CD4-positive, alpha-beta T cell treated with Interleukin-6 at 100 ng/mL for 8 hours (primary cell): ENCODE results near the gene NEK6.

Experiments
- DNase-seq: peaks from one replicate; pipeline ENCODE4 v3.0.0-alpha.2; 2020; ENCODE audit warnings: mixed read lengths, low spot score

Gene NEK6

GRCh38 chr9:124355039-124355940, 97.5 kb downstream of the NEK6 start:
- no peak for DNase-seq

GRCh38 chr9:124355941-124356744, 98.4 kb downstream of the NEK6 start:
- DNase-seq = no peak

GRCh38 chr9:124356745-124357390, 99.1 kb downstream of the NEK6 start:
- no peak for DNase-seq

- DNase-seq = no peak
Measured at GRCh38 chr9:124357721-124358361, 100.1 kb downstream of the NEK6 start.

- DNase-seq = no peak
Measured at GRCh38 chr9:124358631-124359030, 100.9 kb downstream of the NEK6 start.

DNA sequence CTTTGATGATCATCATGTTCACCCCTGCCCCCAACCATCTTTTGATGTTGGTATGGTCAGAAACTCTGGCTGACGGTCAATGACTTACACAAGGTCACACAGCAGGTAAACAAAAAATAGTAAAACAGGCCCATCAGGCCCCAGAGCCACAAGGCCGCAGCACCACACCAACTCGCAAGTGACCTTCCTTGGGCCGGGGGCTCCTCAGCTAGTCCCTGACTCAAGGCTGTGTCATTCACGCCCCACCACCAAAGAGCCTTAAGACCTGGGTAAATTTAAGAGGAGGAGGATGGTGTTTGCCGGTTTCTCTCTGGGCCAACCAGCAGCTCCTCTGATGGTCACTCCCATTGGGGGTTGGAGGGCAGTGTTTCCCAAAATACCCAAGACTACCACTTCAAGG, 101.7 kb downstream of the NEK6 start:
- no peak for DNase-seq

GRCh38 chr9:124359855-124360678, 102.3 kb downstream of the NEK6 start:
- no peak for DNase-seq

- DNase-seq = no peak
Measured at GRCh38 chr9:124361128-124361527, 103.4 kb downstream of the NEK6 start.

GRCh38 chr9:124363326-124364096, 105.8 kb downstream of the NEK6 start:
- no peak for DNase-seq

DNA sequence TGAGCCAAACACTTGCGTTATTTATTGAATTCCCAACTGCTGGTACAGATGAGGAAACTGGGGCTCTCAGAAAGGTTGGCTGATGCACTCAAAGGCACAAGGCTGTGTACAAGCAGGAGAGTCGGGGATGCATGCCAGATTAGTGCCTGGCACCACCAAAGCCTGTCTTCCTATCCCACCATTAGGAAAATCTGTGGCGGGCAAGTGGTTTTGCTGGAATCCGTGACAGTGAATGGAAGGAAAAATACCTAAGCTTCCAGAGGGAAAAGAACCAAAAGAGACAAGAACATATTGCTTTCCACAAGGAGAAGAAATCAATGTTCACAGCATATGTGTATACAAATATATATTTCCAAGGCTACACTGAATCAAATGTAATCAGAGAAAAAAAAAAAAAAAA, 106.4 kb downstream of the NEK6 start:
- no peak for DNase-seq

GRCh38 chr9:124365036-124365435, 107.3 kb downstream of the NEK6 start:
- DNase-seq = no peak

DNA sequence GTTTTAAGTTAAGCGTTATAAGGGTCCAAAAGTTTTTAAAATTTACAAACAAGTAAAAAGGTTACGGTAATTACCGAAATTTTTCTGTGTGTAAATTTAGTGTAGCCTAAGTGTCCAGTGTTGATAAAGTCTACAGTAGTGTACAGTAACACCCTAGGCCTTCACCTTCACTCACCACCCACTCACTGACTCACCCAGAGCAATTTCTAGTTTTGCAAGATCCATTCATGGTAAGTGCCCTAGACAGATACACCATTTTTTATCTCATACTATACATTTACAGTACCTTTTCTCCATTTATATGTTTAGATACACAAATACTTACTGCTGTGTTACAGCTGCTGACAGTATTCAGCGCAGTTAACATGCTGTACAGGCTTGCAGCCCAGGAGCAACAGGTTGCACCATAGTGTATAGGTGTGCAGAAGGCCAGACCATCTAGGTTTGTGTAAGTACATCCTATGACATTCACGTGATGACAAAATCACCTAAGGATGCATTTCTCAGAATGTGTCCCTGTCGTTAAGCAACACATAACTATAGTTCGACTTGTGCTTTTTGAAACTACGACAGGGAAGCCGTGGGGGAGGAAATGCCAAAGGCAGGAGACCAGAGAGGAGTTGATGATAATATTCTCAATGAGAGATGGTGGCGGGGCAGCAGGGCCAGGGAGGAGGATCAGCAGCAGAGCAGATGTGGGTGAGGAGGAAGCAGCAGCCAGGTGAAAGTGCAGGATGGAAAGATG, 108.9 kb downstream of the NEK6 start:
- no peak for DNase-seq

DNA sequence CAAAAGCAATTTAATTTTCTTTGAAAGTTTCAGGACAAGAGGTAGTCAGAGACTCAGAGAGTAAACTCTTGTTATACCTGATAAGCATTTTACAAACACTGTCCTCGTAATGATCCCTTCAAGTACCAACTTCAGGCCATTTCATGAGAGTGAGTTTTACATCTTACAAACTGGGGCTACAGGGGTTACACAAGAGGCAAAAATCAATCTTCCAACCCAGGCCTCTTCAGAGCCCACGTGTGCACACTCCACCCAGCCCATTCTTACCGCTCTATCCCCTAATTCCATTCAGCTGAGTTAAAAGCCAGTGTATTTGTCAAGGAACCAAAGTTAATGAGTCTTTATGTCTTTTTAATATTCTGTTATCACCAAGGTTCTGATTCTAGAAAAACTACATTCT, 110.9 kb downstream of the NEK6 start:
- DNase-seq = no peak

DNA sequence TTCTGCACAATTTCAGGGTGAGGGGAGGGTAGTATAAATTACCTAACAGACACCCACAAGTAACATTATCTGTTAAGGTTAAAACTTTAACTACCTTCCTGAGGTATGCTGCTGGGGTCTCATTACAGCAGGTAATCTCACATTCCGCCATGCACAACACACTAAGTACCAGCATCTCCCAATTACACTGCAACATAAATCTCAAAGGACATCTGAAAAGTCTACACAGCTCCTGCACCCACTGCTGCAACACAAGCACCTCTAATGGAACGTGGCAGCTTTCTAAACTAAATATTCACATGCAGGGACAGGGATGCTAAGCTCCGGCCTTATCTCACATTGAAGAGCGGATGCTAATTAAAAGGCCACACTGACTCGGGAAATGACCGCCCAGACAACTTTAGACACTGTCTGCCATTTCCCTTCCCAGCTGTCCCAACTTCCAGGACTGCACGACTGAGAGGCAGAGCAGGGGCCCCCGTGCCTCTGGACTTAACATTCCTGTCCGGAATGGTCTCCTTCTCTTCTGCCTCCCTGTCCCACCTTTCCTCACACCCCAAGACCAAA, 111.6 kb downstream of the NEK6 start:
- no peak for DNase-seq

DNA sequence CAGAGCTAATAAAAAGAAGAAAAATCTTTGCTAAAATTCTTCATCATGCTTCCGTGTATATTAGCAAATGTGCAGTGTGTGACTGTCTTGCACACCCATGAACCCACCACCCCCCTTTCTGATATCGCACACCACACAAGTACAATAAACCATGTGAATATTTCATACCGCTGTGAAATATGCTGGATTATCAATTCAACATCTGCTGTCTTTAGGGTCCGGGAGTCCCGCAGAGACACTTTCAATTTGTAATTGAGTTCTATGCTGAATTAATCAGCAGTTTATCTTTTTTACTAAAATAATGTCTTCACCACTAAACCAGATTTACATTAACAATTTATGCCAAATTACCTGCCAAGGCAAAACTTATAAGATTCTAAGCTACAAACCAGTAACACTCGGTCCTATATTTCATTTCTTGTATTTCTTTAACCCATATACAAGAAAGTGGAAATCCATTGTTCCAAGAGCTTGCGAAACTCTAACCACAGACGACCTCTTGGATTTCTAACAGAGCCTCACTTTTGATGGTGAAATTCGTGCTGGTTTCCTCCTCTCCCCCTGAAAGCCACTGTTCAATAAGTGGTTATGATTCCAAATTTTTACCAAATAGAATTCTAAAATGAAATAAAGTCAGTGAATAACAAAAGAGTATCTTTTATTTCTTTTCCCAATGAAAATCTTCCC, 113.3 kb downstream of the NEK6 start:
- no peak for DNase-seq

GRCh38 chr9:124372038-124372437, 114.3 kb downstream of the NEK6 start:
- DNase-seq = no peak

GRCh38 chr9:124373386-124373785, 115.6 kb downstream of the NEK6 start:
- no peak for DNase-seq

GRCh38 chr9:124373851-124374250, 116.1 kb downstream of the NEK6 start:
- no peak for DNase-seq

- DNase-seq = no peak
Measured at GRCh38 chr9:124375726-124376125, 118.0 kb downstream of the NEK6 start.
